RPMI7951 (cell line): Measurements from ENCODE around the gene NXN. TPM values are rescaled to one million over a fixed set of nuclear protein-coding genes. Genes with fewer than 3 reads are reported as not detected.
"Not testable (repeated sequence)": the region's sequence is repeated elsewhere in the genome, so short reads cannot be mapped to it uniquely, and the experiment has no call there.

ENCODE experiments used
- DNase-seq: peaks from one replicate; pipeline ENCODE4 v3.0.0-alpha.2; 2012; ENCODE audit warnings: low read depth
- total RNA-seq: library from RNA; depleted of rRNA; stranded (reverse); fragments of >200 nt; shearing (Covaris generic); gene quantifications from 2 replicates; pipeline ENCODE4 v1.2.3, GENCODE V29; 2014

The NXN gene
- total RNA-seq, 1 experiment from 2014 or later = 5.9 TPM

- DNase-seq = no peak
Measured at GRCh38 chr17:1006054-1006453, 26.5 kb upstream of the NXN start.

GRCh38 chr17:1005361-1005946 is 25.9 kb upstream of the NXN start:
- peak; percentile 29 for DNase-seq

GRCh38 chr17:1004769-1005295 is 25.3 kb upstream of the NXN start:
- DNase-seq = no peak

- no peak for DNase-seq
Measured at GRCh38 chr17:1003972-1004768, 24.6 kb upstream of the NXN start.

- no peak for DNase-seq
Measured at GRCh38 chr17:1003633-1003971, 24.0 kb upstream of the NXN start.

GRCh38 chr17:1002771-1003555 is 23.4 kb upstream of the NXN start:
- peak; percentile 24 for DNase-seq

- no peak for DNase-seq
Measured at GRCh38 chr17:1002412-1002753, 22.8 kb upstream of the NXN start.

GRCh38 chr17:1001640-1002411 is 22.2 kb upstream of the NXN start:
- DNase-seq = peak; percentile 58

GRCh38 chr17:1000597-1001461 is 21.3 kb upstream of the NXN start:
- peak; percentile 81 for DNase-seq

GRCh38 chr17:998111-998510 is 18.5 kb upstream of the NXN start:
- DNase-seq = no peak

- DNase-seq = peak; percentile 96
Measured at GRCh38 chr17:996554-997344, 17.2 kb upstream of the NXN start, which contains the start of gene TIMM22. Gene TIMM22 (plus strand): TSS chr17:997129. CDS start chr17:997143, 14 bp downstream.

GRCh38 chr17:995324-995723 is 15.7 kb upstream of the NXN start:
- not testable (repeated sequence) for DNase-seq

- no peak for DNase-seq
Measured at GRCh38 chr17:992933-993332, 13.4 kb upstream of the NXN start.

- no peak for DNase-seq
Measured at GRCh38 chr17:988561-988960, 9.0 kb upstream of the NXN start.

GRCh38 chr17:987931-988330 is 8.4 kb upstream of the NXN start:
- no peak for DNase-seq

GRCh38 chr17:986322-986929 is 6.8 kb upstream of the NXN start:
- DNase-seq = no peak

GRCh38 chr17:983921-984320 is 4.3 kb upstream of the NXN start:
- DNase-seq = no peak

GRCh38 chr17:981292-981658 is 1.7 kb upstream of the NXN start:
- no peak for DNase-seq

- peak; percentile 79 for DNase-seq
Measured at GRCh38 chr17:980406-981291, 1.1 kb upstream of the NXN start.
